ENCODE data around the gene JAK3. TPM values are rescaled to one million over a fixed set of nuclear protein-coding genes. Genes with fewer than 3 reads are reported as not detected.
A peak's percentile ranks its signal among the peaks of the same experiment; 100 is the strongest.

JAK3 gene
- polyA plus RNA-seq, 2 of the 4 experiments (the other 2 are of a cell fraction): 0.31 to 0.89 TPM

DNA sequence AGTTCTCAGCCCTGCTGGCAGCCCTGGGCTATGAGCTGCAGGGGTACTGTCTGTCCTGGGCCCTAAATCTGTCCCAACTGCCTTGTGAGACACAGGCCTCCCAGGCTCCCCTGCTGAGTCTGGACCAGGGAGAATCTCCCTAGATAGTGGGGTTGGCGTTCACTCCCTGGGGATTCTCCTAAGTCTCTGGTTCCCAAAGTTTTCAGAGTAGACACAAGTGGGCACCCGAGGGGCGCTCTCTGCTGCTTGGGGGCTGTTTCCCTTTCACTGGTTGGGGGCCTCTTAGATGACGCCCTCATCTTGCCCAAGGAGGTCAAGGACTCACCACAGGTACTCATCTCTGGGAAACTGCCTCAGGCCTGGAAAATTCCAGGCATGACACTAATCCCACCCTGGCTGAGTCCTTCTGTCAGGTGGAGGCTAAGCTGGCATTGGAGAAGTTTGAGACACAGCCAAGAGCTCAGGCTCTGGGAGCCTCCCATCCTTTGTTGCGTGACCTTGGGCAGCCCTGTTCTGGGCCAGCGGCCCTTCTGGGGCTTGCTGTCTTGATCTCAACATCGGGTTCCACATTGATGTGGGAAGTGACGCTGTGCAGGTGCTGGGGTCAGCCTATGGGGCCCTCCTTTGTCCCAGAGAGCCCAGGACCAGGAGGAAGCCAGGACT lies 15.9 kb upstream of the JAK3 start:
- H3K27ac ChIP-seq: peak overlapping the region in 1 of 2 experiments; percentile 100; a peak in 3 of 6 replicates
- no peaks in the 10 kb centered on the region for H3K9me3 ChIP-seq
- FAIRE-seq (no peak), ATAC-seq (no peak), DNase-seq (ENCODE audit: low read depth in 1 of 2, low spot score in 1 of 2) (no peak)
- ChIA-PET POLR2A (interaction anchor here (1.4 kb wide), 1 partner anchor 69 kb away, joined by 8 read pairs; the partner anchor contains the start of gene CCDC124), CTCF (interaction anchor here (0.8 to 10.9 kb wide), 3 partner anchors 71 to 134 kb away, joined by 3 to 295 read pairs (median 13); partner anchors contain the start of gene CCDC124)
- no peak overlapping the region for H3K4me3 ChIP-seq
- no peak overlapping the region; the same call in 2 of the 3 replicates for H3K4me2 ChIP-seq
- peaks cover 45% of the 10 kb centered on the region for H3K4me1 ChIP-seq
- WGBS (ENCODE audit: missing lambda C conversion rate): 85% methylated on average over 2 of the region's 8 CpGs
- TF ChIP-seq ZNF302 (CRISPR knock-in tag; IDR thresholded peaks at IDR 0.05) (no peak), HOXB5 (CRISPR knock-in tag; IDR thresholded peaks at IDR 0.05) (no peak)
- TF ChIP-seq, protein P1, sequence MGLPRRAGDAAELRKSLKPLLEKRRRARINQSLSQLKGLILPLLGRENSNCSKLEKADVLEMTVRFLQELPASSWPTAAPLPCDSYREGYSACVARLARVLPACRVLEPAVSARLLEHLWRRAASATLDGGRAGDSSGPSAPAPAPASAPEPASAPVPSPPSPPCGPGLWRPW (IDR thresholded peaks at IDR 0.05): no peak
- TF ChIP-seq, protein P2, sequence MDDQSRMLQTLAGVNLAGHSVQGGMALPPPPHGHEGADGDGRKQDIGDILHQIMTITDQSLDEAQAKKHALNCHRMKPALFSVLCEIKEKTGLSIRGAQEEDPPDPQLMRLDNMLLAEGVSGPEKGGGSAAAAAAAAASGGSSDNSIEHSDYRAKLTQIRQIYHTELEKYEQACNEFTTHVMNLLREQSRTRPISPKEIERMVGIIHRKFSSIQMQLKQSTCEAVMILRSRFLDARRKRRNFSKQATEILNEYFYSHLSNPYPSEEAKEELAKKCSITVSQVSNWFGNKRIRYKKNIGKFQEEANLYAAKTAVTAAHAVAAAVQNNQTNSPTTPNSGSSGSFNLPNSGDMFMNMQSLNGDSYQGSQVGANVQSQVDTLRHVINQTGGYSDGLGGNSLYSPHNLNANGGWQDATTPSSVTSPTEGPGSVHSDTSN (IDR thresholded peaks at IDR 0.05): no peak

DNA sequence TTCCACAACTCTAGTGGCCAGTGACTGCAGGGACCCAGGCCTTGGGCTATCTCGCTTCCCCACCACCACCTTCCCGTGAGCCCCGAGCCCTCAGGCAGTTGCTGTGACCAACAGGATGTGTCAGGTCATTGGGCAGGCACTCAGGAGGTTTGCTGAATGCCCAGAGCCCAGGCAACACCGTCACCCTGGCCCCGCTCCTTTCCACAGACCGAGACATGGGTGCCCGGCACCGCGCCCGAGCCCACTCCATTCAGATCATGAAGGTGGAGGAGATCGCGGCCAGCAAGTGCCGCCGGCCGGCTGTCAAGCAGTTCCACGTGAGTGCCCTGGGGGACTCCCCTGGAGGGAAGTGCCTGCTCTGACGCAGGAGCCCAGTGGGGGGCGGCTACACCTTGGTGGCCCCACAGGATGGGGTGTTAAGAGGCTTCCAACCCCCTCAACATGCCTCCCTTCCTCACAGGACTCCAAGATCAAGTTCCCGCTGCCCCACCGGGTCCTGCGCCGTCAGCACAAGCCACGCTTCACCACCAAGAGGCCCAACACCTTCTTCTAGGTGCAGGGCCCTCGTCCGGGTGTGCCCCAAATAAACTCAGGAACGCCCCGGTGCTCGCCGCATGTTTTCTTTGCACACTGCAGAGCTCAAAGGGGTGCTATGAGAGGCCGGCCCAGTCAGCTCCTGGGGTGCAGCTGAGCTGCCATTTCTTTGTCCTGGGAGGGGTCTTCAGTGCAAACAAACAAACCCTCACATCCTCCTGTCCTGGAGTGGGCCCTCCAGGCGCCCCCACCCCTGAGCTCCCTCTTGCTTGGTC lies 15.1 kb upstream of the JAK3 start:
- H3K4me2 ChIP-seq: peak overlapping the region; percentile 74
- CTCF ChIA-PET: interaction anchor here (0.8 to 10.9 kb wide), 4 partner anchors 68 to 134 kb away, joined by 3 to 295 read pairs (median 28); partner anchors contain the start of gene CCDC124
- TF ChIP-seq SMC3 (IDR thresholded peaks at IDR 0.05) (no peak), ZFP36 (IDR thresholded peaks at IDR 0.05; ENCODE audit: borderline replicate concordance, partially characterized antibody) (no peak), JUNB (IDR thresholded peaks at IDR 0.05) (no peak), NR3C1 (IDR thresholded peaks at IDR 0.05) (no peak), RFX5 (IDR thresholded peaks at IDR 0.05) (no peak), NPAS2 (CRISPR knock-in tag; IDR thresholded peaks at IDR 0.05; ENCODE audit: borderline replicate concordance) (no peak), EP300 (IDR thresholded peaks at IDR 0.05) (no peak), CHD4 (IDR thresholded peaks at IDR 0.05; ENCODE audit: borderline replicate concordance) (no peak), TFCP2L1 (CRISPR knock-in tag; IDR thresholded peaks at IDR 0.05) (no peak), FOSL2 (IDR thresholded peaks at IDR 0.05) (no peak), FOSL2 (CRISPR knock-in tag; IDR thresholded peaks at IDR 0.05) (no peak), ZSCAN20 (CRISPR knock-in tag; IDR thresholded peaks at IDR 0.05) (no peak), FOXS1 (CRISPR knock-in tag; IDR thresholded peaks at IDR 0.05) (no peak), KDM1A (IDR thresholded peaks at IDR 0.05; ENCODE audit: low read depth) (no peak), PHF8 (IDR thresholded peaks at IDR 0.05; ENCODE audit: borderline replicate concordance, low read depth) (no peak), BHLHE40 (IDR thresholded peaks at IDR 0.05; ENCODE audit: low read depth, low read length) (no peak)
- TF ChIP-seq, protein P3, sequence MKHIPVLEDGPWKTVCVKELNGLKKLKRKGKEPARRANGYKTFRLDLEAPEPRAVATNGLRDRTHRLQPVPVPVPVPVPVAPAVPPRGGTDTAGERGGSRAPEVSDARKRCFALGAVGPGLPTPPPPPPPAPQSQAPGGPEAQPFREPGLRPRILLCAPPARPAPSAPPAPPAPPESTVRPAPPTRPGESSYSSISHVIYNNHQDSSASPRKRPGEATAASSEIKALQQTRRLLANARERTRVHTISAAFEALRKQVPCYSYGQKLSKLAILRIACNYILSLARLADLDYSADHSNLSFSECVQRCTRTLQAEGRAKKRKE (CRISPR knock-in tag; IDR thresholded peaks at IDR 0.05; ENCODE audit: low read depth): no peak
- TF ChIP-seq, protein P4, sequence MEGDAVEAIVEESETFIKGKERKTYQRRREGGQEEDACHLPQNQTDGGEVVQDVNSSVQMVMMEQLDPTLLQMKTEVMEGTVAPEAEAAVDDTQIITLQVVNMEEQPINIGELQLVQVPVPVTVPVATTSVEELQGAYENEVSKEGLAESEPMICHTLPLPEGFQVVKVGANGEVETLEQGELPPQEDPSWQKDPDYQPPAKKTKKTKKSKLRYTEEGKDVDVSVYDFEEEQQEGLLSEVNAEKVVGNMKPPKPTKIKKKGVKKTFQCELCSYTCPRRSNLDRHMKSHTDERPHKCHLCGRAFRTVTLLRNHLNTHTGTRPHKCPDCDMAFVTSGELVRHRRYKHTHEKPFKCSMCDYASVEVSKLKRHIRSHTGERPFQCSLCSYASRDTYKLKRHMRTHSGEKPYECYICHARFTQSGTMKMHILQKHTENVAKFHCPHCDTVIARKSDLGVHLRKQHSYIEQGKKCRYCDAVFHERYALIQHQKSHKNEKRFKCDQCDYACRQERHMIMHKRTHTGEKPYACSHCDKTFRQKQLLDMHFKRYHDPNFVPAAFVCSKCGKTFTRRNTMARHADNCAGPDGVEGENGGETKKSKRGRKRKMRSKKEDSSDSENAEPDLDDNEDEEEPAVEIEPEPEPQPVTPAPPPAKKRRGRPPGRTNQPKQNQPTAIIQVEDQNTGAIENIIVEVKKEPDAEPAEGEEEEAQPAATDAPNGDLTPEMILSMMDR (IDR thresholded peaks at IDR 0.05): no peak
- TF ChIP-seq, protein P1 (IDR thresholded peaks at IDR 0.05): no peak
- ATAC-seq (no peak), FAIRE-seq (no peak), DNase-seq (ENCODE audit: low read depth in 1 of 2, low spot score in 1 of 2) (no peak)
- peaks cover 45% of the 10 kb centered on the region for H3K4me1 ChIP-seq
- peak overlapping the region in 1 of 2 experiments; percentile 100; a peak in 3 of 6 replicates for H3K27ac ChIP-seq
- 87% methylated on average over 5 of the region's 31 CpGs for WGBS (ENCODE audit: missing lambda C conversion rate)
- POLR2A ChIA-PET: no interaction called here
- H3K9me3 ChIP-seq: no peaks in the 10 kb centered on the region
- H3K4me3 ChIP-seq: 0 out of 3 replicates have a peak overlapping the region, but pooled peaks have one; percentile 9
